GM21619 (cell line): ENCODE measurements around the gene C14orf119.
A peak's percentile ranks its signal among the peaks of the same experiment; 100 is the strongest.

ENCODE experiments used
- ATAC-seq: cut with Tn5 transposase; IDR thresholded peaks from one replicate; pipeline ENCODE4 v1.9.1; 2021; ENCODE audit not compliant: unreplicated experiment

C14orf119 gene

DNA sequence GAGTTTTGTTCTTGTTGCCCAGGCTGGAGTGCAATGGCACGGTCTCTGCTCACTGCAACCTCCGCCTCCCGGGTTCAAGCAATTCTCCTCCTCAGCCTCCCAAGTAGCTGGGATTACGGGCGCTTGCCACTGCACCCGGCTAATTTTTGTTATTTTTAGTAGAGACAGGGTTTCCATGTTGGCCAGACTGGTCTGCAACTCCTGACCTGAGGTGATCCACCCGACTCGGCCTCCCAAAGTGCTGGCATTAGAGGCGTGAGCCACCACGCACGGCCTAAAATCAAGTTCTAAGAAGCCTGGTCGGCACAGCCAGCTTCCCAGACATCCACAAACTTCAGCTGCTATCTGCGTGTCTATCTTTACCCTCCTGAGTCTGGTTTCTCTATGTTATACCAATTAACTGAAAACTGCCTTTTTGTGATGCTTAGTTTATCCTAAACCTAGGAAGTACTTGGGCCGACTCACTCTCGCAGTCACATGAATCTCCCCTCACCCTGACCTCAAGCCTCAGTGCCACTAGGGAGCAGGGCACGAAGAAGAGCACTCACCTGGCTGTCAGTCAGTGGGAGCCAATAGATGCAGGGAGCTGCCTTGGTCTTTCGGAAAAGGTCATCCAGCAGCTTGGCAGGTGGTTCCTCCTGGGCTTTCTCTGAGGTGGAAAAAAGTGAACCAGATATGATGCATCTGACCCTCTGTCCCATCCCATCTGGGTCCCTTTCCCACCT, 34.6 kb upstream of the C14orf119 start:
- no peak for ATAC-seq

GRCh38 chr14:23062002-23062401, 33.3 kb upstream of the C14orf119 start:
- no peak for ATAC-seq

GRCh38 chr14:23063601-23064000, 31.7 kb upstream of the C14orf119 start:
- ATAC-seq, result no peak

GRCh38 chr14:23066368-23066767, 28.9 kb upstream of the C14orf119 start:
- no peak for ATAC-seq

DNA sequence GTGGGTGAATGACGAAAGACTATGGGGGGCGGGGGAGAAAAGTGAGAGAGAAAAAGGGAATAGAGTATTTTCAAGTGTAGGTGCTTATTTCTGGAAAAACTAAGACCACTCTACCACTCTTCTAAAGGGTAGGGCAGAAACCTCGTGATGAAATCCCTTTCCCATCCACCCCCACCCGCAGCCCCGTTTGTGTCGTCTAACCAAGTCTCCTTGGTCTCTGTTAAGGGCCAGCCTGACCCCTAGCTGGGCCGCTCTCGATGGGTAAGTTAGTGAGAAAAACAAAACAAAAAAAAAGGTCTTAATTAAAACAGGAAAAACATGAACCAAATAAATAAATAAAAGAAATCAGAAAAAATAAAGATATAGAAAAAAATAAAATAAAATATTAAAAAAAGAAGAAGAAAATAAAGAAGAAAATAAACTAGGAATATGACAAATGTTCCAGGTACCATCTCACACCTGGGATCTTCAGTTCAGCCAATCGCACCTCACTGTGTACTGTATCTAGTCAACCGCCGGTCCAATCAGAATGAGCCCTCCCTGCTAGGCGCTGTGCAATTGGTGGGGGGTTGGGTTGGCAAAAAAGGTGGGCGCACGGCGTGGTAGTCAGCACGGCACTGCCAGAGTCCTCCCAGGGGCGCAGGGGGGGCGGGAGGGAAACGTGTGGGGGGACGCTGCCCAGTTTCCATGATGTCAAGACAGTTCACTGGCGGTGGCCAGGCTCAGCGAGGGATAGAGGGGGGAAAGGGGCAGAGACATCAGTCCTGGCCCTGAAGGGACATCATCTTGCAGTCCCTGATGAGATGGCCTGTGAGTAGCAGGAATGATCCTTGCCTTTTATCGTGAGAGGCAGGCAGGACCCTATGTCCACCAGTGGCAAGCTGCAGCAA, 28.2 kb upstream of the C14orf119 start:
- ATAC-seq, result no peak

DNA sequence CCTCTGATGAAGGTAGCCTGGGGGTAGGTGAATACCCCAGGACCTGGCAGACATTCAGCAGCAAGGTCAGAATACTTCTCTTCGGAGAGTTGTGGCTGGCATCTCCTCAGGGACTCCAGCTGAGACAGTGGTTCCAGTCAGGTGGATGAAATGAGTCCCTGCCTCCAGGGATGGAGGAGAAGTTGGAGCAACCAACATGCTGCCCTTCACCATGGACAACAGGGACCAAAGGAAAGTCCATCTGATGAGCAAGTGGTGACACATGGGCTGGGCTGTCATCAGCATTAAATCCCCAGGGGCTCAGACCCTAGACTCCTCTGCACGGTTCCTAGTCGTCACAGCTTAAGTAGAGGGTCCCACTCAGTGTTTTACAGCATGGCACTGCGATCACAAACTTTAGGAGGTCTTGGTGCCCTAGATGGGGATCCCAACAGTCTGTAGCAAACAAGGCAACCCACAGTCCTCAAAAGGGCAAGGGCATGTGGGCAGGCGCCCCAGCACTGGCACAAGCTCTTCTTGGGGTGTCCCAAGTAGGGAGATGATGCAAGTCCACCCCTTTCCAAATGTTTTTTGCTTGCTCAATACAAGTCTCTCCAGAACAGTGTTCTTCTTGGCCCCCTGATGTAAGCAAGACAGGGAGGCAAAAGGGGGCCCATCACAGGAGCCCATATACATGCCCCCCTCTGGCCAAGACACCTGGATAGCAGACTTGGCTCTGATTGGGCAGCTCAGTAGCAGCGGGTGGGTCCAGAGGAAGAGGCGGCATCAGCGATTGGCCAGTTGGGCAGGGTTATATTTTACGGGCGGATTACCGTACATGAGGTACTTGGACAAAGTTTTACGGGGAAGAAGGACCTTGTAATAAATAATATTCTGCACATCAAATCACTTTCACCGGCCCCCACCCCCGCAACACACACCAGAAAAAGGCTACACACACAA, 27.2 kb upstream of the C14orf119 start:
- no peak for ATAC-seq

DNA sequence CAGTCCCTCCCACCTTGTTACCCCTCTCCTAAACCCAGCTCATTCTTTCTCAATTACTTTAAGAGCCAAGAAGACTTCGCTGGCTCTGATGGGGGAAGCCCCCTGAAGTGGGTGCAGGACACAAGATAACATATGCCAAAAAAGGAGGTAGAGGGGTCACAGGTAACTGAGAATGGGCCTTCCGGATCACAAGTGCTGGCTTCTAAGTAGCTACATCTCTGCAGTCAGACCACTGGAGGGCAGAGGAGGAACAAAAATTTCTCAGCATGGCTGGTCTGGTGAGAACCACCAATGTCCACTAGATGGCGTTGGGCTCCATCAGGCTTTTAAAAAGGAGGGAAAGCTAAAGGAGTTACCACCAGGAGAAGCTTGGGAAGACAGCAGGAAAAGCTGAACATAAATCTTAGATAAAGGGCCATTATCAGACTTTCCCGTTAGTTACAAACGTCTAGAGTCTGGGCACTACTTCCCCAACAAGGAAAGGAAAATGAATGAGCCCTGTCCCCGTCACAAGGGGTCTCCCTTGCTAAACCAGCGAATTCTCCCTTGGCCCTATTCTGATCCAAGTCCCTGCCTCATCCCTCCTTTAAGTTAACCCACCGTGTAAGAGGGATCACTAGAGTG, 26.4 kb upstream of the C14orf119 start:
- peak; percentile 74 for ATAC-seq

GRCh38 chr14:23069413-23069806, 25.9 kb upstream of the C14orf119 start:
- no peak for ATAC-seq

DNA sequence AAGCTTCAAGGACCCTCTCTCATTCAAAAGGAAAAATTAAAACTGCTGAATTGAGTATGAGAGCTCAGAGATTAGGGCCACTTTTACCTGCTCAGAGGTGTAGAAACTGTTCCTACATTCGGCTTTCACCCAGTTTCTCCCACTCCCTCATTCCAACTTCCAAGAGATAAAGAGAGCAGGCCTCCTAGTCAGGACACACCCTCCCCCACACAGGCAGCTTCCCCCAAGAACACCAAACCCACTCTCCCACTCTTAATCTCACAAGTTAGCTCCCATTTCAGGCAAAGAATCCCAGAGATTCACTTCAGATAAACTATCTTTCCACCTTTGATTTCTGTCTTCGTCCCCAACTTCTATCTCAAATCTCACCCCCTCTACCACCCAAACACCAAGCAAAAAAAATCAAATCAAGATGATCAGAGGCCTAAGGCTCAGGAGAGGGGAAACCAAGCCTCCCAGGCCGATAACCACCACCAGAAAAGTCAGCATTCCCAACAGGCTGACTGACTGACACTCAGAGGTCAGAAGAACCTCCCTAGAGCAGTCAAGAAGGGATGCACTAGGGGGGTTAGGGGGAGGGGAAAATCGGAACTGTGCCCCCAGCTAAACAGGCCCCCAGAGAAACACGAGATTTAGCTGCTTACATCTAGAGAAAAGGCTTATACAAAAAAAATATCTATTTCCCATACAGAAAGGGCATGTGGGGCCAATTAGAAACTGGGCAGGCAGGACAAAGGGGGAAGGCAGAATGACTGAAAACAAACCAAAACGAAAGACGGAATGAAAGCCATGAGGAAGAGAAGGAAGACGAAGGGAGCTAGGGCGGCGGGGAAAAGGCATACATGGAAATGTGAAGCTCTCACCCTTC, 24.8 kb upstream of the C14orf119 start:
- no peak for ATAC-seq

DNA sequence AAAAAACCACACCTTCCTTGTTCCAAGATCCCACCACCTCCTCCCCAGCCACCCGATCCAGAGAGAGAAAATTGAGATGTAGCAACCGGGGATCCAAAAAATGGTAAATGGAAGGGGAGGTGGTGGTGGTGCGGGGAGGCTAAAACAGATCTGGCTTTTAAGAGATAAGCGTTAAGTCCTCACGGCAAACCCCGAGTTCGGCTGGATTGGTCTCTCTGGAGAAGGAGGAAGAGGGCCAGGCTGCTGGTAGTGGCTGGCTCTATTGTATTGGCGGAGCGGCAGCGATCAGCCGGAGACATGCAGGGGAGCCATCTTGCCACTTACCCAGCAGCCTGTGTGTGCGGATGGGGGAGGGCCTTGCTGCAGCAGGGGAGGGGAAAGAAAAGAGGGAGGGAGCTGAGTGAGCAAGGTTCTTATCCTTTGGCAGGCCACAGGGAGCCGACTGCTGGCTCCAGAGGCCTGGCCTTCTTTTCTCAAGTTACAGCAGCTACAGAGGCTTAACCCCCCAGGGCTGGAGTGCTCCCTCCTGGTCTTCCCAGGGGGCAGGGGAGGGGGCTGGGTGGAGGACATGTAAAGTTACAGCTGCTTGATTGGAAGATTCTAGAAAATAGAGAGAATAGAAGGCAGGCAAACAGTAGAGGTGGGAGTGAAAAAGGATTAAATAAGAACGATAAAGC, 23.9 kb upstream of the C14orf119 start:
- peak; percentile 87 for ATAC-seq

DNA sequence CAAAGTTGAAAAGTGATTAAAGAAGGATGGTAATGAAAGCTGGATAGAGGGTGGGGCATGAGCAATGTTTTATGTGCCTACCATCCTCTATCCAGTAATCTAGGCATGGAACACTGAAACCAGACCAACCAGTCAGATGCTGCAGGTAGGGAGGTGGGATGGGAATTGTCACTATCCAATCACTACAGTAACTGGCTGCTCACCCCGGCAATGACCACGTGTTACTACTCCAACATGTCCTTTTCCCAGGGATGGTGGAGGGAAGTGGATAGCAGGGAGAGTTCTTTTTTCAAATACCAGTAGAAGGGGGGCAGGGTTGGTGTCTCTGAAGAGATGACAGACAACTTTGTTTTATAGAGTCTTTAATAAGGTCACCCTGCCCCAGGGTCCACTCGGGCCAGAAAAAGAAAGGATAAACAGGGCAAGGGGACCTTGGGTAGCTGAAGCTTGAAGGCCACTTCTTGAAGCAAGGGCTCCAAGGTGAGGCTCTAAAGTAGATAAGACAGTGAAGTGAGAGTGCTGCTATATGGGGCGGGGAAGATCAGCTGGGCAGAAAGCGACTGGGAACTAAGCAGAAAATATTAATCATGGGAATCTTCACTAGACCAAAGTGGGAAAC, 23.3 kb upstream of the C14orf119 start:
- no peak for ATAC-seq

GRCh38 chr14:23074906-23075305, 20.4 kb upstream of the C14orf119 start:
- ATAC-seq, result no peak

GRCh38 chr14:23076785-23077408, 18.4 kb upstream of the C14orf119 start:
- no peak for ATAC-seq

DNA sequence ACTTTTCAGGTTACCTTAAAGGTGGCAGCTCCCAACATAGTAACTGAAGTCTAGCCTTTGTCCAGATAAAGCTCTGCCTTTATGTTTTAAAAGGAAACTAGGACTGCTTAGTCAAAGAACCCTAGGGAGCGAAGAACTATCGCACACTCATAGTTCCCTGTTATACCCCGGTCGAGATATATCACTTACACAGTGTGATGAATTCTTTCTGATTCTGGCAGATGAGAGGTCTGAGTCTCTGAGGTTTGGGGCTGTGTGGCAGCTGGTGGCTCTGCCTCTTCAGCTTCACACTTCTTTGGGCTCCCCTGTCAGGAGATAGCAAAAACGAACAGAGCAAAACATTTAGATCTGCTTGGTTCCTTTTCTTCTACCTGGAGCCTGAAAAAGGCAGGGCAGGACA, 17.3 kb upstream of the C14orf119 start:
- ATAC-seq, result no peak

DNA sequence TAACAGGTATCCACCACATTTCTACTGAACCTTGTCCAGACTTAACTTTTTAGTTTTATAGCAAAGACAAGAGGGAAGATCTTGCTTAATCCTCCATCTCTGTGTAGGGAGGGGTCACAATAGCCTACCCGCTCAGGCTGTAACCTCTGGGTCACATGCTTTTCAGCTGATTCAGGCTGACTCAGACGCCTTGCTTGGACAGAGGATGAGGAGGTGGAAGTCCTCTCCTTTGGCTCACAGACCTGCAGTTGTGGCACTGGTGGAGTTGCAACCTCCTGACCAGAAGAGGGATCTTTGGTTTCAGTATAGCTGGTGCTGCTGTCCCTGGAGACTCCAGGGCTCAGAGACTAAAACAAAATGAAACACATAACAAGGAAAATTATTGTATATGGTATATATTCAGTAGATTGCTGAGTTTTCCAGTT, 16.6 kb upstream of the C14orf119 start:
- ATAC-seq, result no peak

- no peak for ATAC-seq
These were observed 15.6 kb upstream of the C14orf119 start for GRCh38 chr14:23079716-23080115.

DNA sequence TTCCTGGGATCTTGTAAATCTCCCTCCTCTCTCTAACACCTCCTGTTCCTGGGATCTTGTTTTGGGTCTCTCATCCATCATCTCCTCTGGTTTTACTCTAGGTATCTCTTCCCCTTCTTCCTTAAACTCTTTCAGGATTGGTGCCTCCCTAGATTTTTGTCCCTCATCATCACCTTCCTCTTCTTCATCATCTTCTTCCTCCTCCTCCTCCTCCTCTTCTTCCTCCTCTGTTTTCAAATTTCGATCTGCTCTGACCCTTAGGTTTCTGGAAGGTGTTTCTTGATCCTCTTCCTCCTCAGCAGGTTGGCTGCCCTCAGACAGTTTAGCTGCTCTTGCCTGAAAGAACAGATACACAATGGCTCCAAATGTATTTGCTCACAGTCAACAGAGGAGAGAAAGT, 14.8 kb upstream of the C14orf119 start:
- no peak for ATAC-seq

DNA sequence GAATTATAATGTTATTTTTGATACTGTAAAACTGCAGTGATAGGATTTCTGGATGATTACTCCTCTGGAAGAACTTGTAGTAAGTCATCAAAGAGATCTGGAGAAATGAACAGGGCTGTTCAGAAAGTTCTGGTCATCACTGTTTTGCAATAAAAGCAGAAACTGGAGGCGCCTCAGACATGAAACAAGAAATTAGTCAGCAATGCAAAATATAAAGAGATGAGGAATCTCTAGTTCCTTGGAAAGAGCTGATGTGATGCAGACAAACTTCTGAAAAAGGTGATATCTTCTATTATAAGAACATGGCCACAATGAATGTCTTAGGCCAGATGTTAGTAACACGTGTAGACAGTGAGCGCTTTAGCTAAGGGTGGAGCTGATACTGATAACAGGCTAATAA, 9.8 kb upstream of the C14orf119 start:
- ATAC-seq, result no peak
